ENCODE results near the gene EN2. TPM values are rescaled to one million over a fixed set of nuclear protein-coding genes. Genes with fewer than 3 reads are reported as not detected.

The EN2 gene
- under 1 TPM in 1 of 2 donors, not detected in 1; 0.27 TPM for total RNA-seq

DNA sequence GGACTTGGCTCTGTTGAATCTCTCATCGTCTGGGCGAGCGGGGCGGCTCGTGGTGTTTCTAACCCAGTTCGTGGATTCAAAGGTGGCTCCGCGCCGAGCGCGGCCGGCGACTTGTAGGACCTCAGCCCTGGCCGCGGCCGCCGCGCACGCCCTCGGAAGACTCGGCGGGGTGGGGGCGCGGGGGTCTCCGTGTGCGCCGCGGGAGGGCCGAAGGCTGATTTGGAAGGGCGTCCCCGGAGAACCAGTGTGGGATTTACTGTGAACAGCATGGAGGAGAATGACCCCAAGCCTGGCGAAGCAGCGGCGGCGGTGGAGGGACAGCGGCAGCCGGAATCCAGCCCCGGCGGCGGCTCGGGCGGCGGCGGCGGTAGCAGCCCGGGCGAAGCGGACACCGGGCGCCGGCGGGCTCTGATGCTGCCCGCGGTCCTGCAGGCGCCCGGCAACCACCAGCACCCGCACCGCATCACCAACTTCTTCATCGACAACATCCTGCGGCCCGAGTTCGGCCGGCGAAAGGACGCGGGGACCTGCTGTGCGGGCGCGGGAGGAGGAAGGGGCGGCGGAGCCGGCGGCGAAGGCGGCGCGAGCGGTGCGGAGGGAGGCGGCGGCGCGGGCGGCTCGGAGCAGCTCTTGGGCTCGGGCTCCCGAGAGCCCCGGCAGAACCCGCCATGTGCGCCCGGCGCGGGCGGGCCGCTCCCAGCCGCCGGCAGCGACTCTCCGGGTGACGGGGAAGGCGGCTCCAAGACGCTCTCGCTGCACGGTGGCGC, at the start of gene EN2:
Gene EN2, plus strand, starts transcription at position 19 of the 767 bp plus-strand sequence. Its CDS starts 249 bp downstream, at position 268.
- peaks cover 40% of the 10 kb centered on the region for H3K27me3 ChIP-seq (replicated peaks; ENCODE audit: insufficient read depth)

GRCh38 chr7:155408651-155409586, 49.0 kb upstream of the EN2 start:
- no peak for ATAC-seq (ENCODE audit: insufficient number of reproducible peaks, low FRiP score, low read depth)
- Histone ChIP-seq H3K4me1 (ENCODE audit: control insufficient read depth in 1 of 2, low read depth in 2 of 2) (no peaks in the 10 kb centered on the region), H3K9me3 (no peaks in the 10 kb centered on the region), H3K27ac (no peak overlapping the region), H3K4me3 (no peak overlapping the region), H3K27me3 (replicated peaks; ENCODE audit: insufficient read depth) (no peaks in the 10 kb centered on the region), H3K36me3 (no peaks in the 10 kb centered on the region)
- TF ChIP-seq CTCF (IDR thresholded peaks at IDR 0.05): no peak
- no peak for DNase-seq (ENCODE audit: low spot score)

More for the DNA sequence above, at the start of gene EN2:
- H3K27ac ChIP-seq: no peak within 1 kb of the TSS
- no peak for TF ChIP-seq CTCF (IDR thresholded peaks at IDR 0.05)
- ATAC-seq (ENCODE audit: insufficient number of reproducible peaks, low FRiP score, low read depth): no peak
- no peaks in the 10 kb centered on the region for H3K9me3 ChIP-seq
- H3K4me3 ChIP-seq: peak within 1 kb of the TSS; percentile 65
- DNase-seq (ENCODE audit: low spot score): no peak
- peaks cover 22 to 46% of the 10 kb centered on the region in 2 donors for H3K4me1 ChIP-seq (ENCODE audit: control insufficient read depth in 1 of 2, low read depth in 2 of 2)
- H3K36me3 ChIP-seq: no peaks in the 10 kb centered on the region

- no peaks in the 10 kb centered on the region for H3K27me3 ChIP-seq (replicated peaks; ENCODE audit: insufficient read depth)
- TF ChIP-seq CTCF (IDR thresholded peaks at IDR 0.05): no peak
- no peaks in the 10 kb centered on the region for H3K36me3 ChIP-seq
- H3K27ac ChIP-seq: no peak overlapping the region
- H3K9me3 ChIP-seq: no peaks in the 10 kb centered on the region
- DNase-seq (ENCODE audit: low spot score): no peak
- no peak overlapping the region for H3K4me3 ChIP-seq
- no peak for ATAC-seq (ENCODE audit: insufficient number of reproducible peaks, low FRiP score, low read depth)
- H3K4me1 ChIP-seq (ENCODE audit: control insufficient read depth in 1 of 2, low read depth in 2 of 2): no peaks in the 10 kb centered on the region
These were observed 47.9 kb upstream of the EN2 start for GRCh38 chr7:155409980-155410379.

- ATAC-seq (ENCODE audit: insufficient number of reproducible peaks, low FRiP score, low read depth) (no peak), DNase-seq (ENCODE audit: low spot score) (no peak)
- no peak for TF ChIP-seq CTCF (IDR thresholded peaks at IDR 0.05)
- no peaks in the 10 kb centered on the region for H3K36me3 ChIP-seq
- H3K9me3 ChIP-seq: no peaks in the 10 kb centered on the region
- H3K27me3 ChIP-seq (replicated peaks; ENCODE audit: insufficient read depth): no peaks in the 10 kb centered on the region
- H3K27ac ChIP-seq: no peak overlapping the region
- no peak overlapping the region for H3K4me3 ChIP-seq
- H3K4me1 ChIP-seq (ENCODE audit: control insufficient read depth in 1 of 2, low read depth in 2 of 2): no peaks in the 10 kb centered on the region
These were observed 47.5 kb upstream of the EN2 start for GRCh38 chr7:155410431-155410830.

All from thoracic aorta (tissue), 2 donors.